HCT116 (cell line): ENCODE data around the gene ATP6V0B. TPM values are rescaled to one million over a fixed set of nuclear protein-coding genes. Genes with fewer than 3 reads are reported as not detected.

Experiments used
- ATAC-seq: fragments of 200-7000 bp; cut with Tn5 transposase; 2 replicates; pipeline ENCODE4 v1.9.1; 2020; ENCODE audit warnings: mild to moderate bottlenecking, moderate library complexity
- BruUV-seq: library from RNA; stranded (reverse); fragments of 400-500 nt; replicated peaks from 2 replicates; lab custom pipeline; 2021; lab: Mats Ljungman, UMichigan
- CTCF ChIA-PET: fragments of 300-600 bp; sonication (Branson Sonifier 250); formaldehyde crosslinking; loops from one replicate; lab custom pipeline; 2021; ENCODE audit warnings: antibody characterized with exemption; lab: Charles Lee
- POLR2A ChIA-PET: fragments of 300-600, 350-600 bp; sonication (Branson Sonifier 250); formaldehyde crosslinking; loops from one replicate; lab custom pipeline; 2021; ENCODE audit warnings: antibody characterized with exemption; lab: Charles Lee
- RAD21 ChIA-PET, 2 experiments: fragments of 300-600 bp; sonication (Branson Sonifier 250); formaldehyde crosslinking; loops; one replicate each; lab custom pipeline; 2023; ENCODE audit warnings: low total read pairs in 2 of 2; ENCODE audit not compliant: uncharacterized antibody in 2 of 2, unreplicated experiment in 2 of 2, low non-redundant PET in 1 of 2; lab: Charles Lee
- DNase-seq: peaks from one replicate; pipeline ENCODE4 v3.0.0-alpha.2; 2010; ENCODE audit warnings: low read depth, low spot score
- H2AFZ ChIP-seq: fragments of 200-600 bp; shearing (Covaris generic), sonication (generic); 2 replicates; pipeline ENCODE4 v1.6.1; 2017; ENCODE audit warnings: low read depth, mixed run types, mixed read lengths, antibody characterized with exemption, low read length; ENCODE audit not compliant: poor library complexity, severe bottlenecking
- H3K27ac ChIP-seq: 2 replicates; pipeline ENCODE4 v1.5.1; 2012; ENCODE audit warnings: low read depth, low read length
- H3K27me3 ChIP-seq: fragments of 200-600 bp; sonication (generic); 2 replicates; pipeline ENCODE4 v1.6.1; 2016; ENCODE audit warnings: mixed run types, low read length, mixed read lengths; ENCODE audit not compliant: insufficient read depth
- H3K36me3 ChIP-seq, 2 experiments: fragments of 200-500 bp in 1 of 2; fragments of 200-600 bp in 1 of 2; sonication (Bioruptor generic) in 1 of 2; sonication (generic) in 1 of 2; 2 replicates each; pipeline versions ENCODE4 v1.5.1 to v1.6.1; 2014 to 2016; ENCODE audit warnings: low read length in 2 of 2, inconsistent platforms in 1 of 2, mixed read lengths in 1 of 2, mixed run types in 1 of 2; ENCODE audit not compliant: insufficient read depth in 2 of 2, control insufficient read depth in 1 of 2
- H3K4me1 ChIP-seq, 2 experiments: fragments of 200-600 bp in 1 of 2; sonication (generic) in 1 of 2; 2 replicates each; pipeline versions ENCODE4 v1.5.1 to v1.6.1; 2012 to 2017; ENCODE audit warnings: low read length in 2 of 2, inconsistent platforms in 1 of 2, mild to moderate bottlenecking in 1 of 2, mixed read lengths in 1 of 2, mixed run types in 1 of 2, moderate library complexity in 1 of 2; ENCODE audit not compliant: insufficient read depth in 2 of 2, control insufficient read depth in 1 of 2
- H3K4me2 ChIP-seq: fragments of 200-600 bp; sonication (generic); 2 replicates; pipeline ENCODE4 v1.6.1; 2017; ENCODE audit warnings: mixed run types, low read length, mixed read lengths
- H3K4me3 ChIP-seq, 2 experiments: fragments of 200-600 bp in 1 of 2; sonication (generic) in 1 of 2; replicated peaks in 1 of 2; 2 replicates each; pipeline ENCODE4 v1.5.1; 2011 to 2016; ENCODE audit warnings: low read length in 2 of 2, control low read depth in 1 of 2, low read depth in 1 of 2, mild to moderate bottlenecking in 1 of 2, mixed read lengths in 1 of 2, mixed run types in 1 of 2
- H3K79me2 ChIP-seq: fragments of 200-600 bp; sonication (generic); 2 replicates; pipeline ENCODE4 v1.6.1; 2017; ENCODE audit warnings: mild to moderate bottlenecking, mixed run types, low read length, moderate library complexity, mixed read lengths; ENCODE audit not compliant: insufficient read depth
- H3K9ac ChIP-seq: fragments of 200-600 bp; sonication (generic); 2 replicates; pipeline ENCODE4 v1.6.1; 2016; ENCODE audit warnings: low read length, mixed read lengths
- H3K9me2 ChIP-seq: fragments of 200-600 bp; sonication (generic), shearing (Covaris generic); 2 replicates; pipeline ENCODE4 v1.6.1; 2017; ENCODE audit warnings: mixed run types, mild to moderate bottlenecking, moderate library complexity; ENCODE audit not compliant: insufficient read depth
- H3K9me3 ChIP-seq, 2 experiments: fragments of 200-500 bp in 1 of 2; fragments of 200-600 bp in 1 of 2; sonication (Bioruptor generic) in 1 of 2; sonication (generic) in 1 of 2; 2 replicates each; pipeline ENCODE4 v1.6.1; 2014 to 2017; ENCODE audit warnings: low read length in 2 of 2, mixed read lengths in 2 of 2, inconsistent platforms in 1 of 2, low read depth in 1 of 2, mild to moderate bottlenecking in 1 of 2, mixed run types in 1 of 2, moderate library complexity in 1 of 2; ENCODE audit not compliant: control insufficient read depth in 1 of 2, insufficient read depth in 1 of 2
- H4K20me1 ChIP-seq: fragments of 200-600 bp; sonication (generic), shearing (Covaris generic); 2 replicates; pipeline ENCODE4 v1.6.1; 2017; ENCODE audit warnings: mixed run types, mild to moderate bottlenecking, moderate library complexity; ENCODE audit not compliant: insufficient read depth
- CBX3 ChIP-seq: IDR thresholded peaks from 2 replicates; pipeline ENCODE4 v1.6.1; 2012; ENCODE audit warnings: low read depth
- CTCF ChIP-seq, 3 experiments: fragments of 200-600 bp in 1 of 3; sonication (generic) in 1 of 3; IDR thresholded peaks in 2 of 3; conservative IDR thresholded peaks in 1 of 3; 2 replicates each; pipeline ENCODE4 v1.5.1; 2012 to 2017; ENCODE audit warnings: low read depth in 2 of 3, low read length in 2 of 3, antibody characterized with exemption in 1 of 3, borderline replicate concordance in 1 of 3, control low read depth in 1 of 3, mild to moderate bottlenecking in 1 of 3, mixed read lengths in 1 of 3, mixed run types in 1 of 3, moderate library complexity in 1 of 3; ENCODE audit not compliant: insufficient read depth in 1 of 3
- EZH2 ChIP-seq: fragments of 200-600 bp; sonication (generic); IDR thresholded peaks from 2 replicates; pipeline ENCODE4 v1.6.1; 2017; ENCODE audit warnings: antibody characterized with exemption, mixed run types
- FOSL1 ChIP-seq: IDR thresholded peaks from 2 replicates; pipeline ENCODE4 v1.6.1; 2012; ENCODE audit warnings: low read depth
- POLR2AphosphoS5 ChIP-seq: IDR thresholded peaks from 2 replicates; pipeline ENCODE4 v1.6.1; 2011; ENCODE audit warnings: mild to moderate bottlenecking, low read depth, low read length, moderate library complexity
- SRF ChIP-seq: IDR thresholded peaks from 2 replicates; pipeline ENCODE4 v1.6.1; 2012; ENCODE audit warnings: low read depth
- TCF7L2 ChIP-seq: IDR thresholded peaks from 2 replicates; pipeline ENCODE4 v1.7.0; 2011; ENCODE audit warnings: borderline replicate concordance, inconsistent platforms; ENCODE audit not compliant: insufficient read depth, insufficient read length; ENCODE audit errors: extremely low read depth
- YY1 ChIP-seq: IDR thresholded peaks from 2 replicates; pipeline ENCODE4 v1.6.1; 2011; ENCODE audit warnings: low read length, low read depth, moderate library complexity, mild to moderate bottlenecking; ENCODE audit not compliant: insufficient replicate concordance; ENCODE audit errors: extremely low read depth
- ZFX ChIP-seq: fragments of 450-650 bp; IDR thresholded peaks from 2 replicates; pipeline ENCODE4 v1.6.1; 2017
- intact Hi-C: fragments of 100-400 bp; cut with micrococcal nuclease; formaldehyde crosslinking; loops from 2 replicates; pipeline ENCODE4 v1.10.0; 2022
- total RNA-seq: library from RNA; stranded (reverse); gene quantifications from one replicate; pipeline ENCODE4 v1.2.1, GENCODE V29; 2021; ENCODE audit not compliant: unreplicated experiment

ATP6V0B gene
- total RNA-seq, 1 experiment from 2014 or later, result 122 TPM

GRCh38 chr1:43930168-43930948 is 44.4 kb upstream of the ATP6V0B start:
- ATAC-seq (peak; percentile 23), DNase-seq (peak; percentile 49)
- Histone ChIP-seq H3K4me3 (peak overlapping the region in 1 of 2 experiments; percentile 32; a peak in 1 of 4 replicates), H3K79me2 (peaks cover 6% of the 10 kb centered on the region; the same call in 1 of the 2 replicates), H3K9me2 (no peaks in the 10 kb centered on the region), H4K20me1 (no peaks in the 10 kb centered on the region), H2AFZ (no peak overlapping the region), H3K4me1 (peaks cover 37 to 96% of the 10 kb centered on the region in 2 experiments), H3K27ac (peak overlapping the region; percentile 73), H3K9ac (peak overlapping the region; percentile 42), H3K36me3 (no peaks in the 10 kb centered on the region), H3K9me3 (no peaks in the 10 kb centered on the region), H3K4me2 (peak overlapping the region; percentile 75), H3K27me3 (no peaks in the 10 kb centered on the region)
- POLR2A ChIA-PET, result interaction anchor here (0.8 to 3.5 kb wide), 9 partner anchors 11 to 572 kb away, joined by 3 to 22 read pairs (median 3); partner anchors contain the start of gene CDC20
- TF ChIP-seq CTCF (IDR thresholded peaks at IDR 0.05 in 2 of 3, conservative IDR thresholded peaks at IDR 0.05 in 1 of 3; ENCODE audit: borderline replicate concordance in 1 of 3, insufficient read depth in 1 of 3, low read depth in 2 of 3, low read length in 2 of 3) (peak in 2 of 3 experiments; percentile 63 to 75; a peak in 4 of 6 replicates), FOSL1 (no peak), ZFX (peak; percentile 49; the same call in 1 of the 2 replicates), YY1 (no peak), EZH2 (no peak), POLR2AphosphoS5 (0 out of 2 replicates have a peak, but pooled peaks have one; percentile 6), CBX3 (no peak), SRF (no peak), TCF7L2 (no peak)
- CTCF ChIA-PET, result interaction anchor here (0.5 to 12.2 kb wide), 17 partner anchors 8 to 704 kb away, joined by 3 to 479 read pairs (median 4); partner anchors contain the start of genes IPO13, KDM4A and PTPRF
- RAD21 ChIA-PET, result interaction anchor here (1.0 to 3.5 kb wide), 4 partner anchors 73 to 167 kb away, joined by 3 to 21 read pairs (median 4); no protein-coding TSS in a partner anchor
- intact Hi-C loops, result loop anchor here (1.0 to 5.0 kb wide), 4 partner anchors 93 to 403 kb away; no protein-coding TSS in a partner anchor
- TSS peak; percentile 55 for BruUV-seq
